Measurements from ENCODE around the gene MPI.

DNA sequence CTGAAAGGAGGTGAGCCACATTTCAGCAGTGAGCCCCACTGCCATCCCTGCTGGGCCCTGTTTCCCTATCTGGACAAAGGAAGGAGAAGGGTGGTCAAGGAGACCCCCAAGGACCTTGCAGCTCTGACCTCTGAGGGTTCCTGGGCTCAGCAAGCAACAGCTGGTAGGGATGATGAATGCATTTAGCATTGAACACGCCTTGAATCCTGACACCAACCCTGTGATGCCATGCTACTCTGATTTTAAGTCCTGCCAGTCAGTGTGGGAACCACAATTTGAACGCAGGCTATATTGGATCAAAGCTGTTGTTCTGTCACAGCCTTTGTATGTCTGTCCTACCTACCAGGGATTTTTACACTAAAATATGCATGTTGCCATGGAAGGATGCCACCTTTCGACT, 6.5 kb downstream of the MPI start:
- TF ChIP-seq EZH2 (IDR thresholded peaks at IDR 0.05; ENCODE audit: insufficient read depth, poor library complexity, severe bottlenecking) (no peak), EZH2phosphoT487 (IDR thresholded peaks at IDR 0.05; ENCODE audit: insufficient read depth, low read depth) (no peak)
